HG03378 (cell line): Measurements from ENCODE around the gene ZNF33A.
A peak's percentile ranks its signal among the peaks of the same experiment; 100 is the strongest.
"Not testable (repeated sequence)": the region's sequence is repeated elsewhere in the genome, so short reads cannot be mapped to it uniquely, and the experiment has no call there.

Source experiments
- ATAC-seq: cut with Tn5 transposase; IDR thresholded peaks from one replicate; pipeline ENCODE4 v1.9.1; 2021; ENCODE audit warnings: mild to moderate bottlenecking, moderate library complexity; ENCODE audit not compliant: unreplicated experiment

ZNF33A gene

DNA sequence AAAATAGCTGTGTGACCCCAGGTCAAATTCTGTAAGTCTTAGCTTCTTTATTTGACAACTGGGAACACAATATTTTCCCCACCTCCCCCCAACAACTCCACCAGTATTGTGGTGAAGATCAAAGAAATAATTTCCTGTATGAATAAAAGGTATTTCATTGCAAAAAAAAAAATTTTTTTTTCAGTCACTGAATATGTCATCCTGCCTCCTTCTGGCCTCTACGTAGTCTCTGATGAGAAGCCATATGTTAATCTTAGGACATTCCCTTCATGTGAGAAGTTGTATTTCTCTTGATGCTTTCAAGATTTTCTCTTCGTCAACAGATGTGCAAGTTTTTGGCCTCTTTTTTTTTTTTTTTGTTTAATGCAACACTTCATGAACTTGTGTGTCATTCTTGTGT is 33.0 kb downstream of the ZNF33A start:
- no peak for ATAC-seq

- no peak for ATAC-seq
These were observed 34.7 kb downstream of the ZNF33A start for GRCh38 chr10:38045129-38045528.

- ATAC-seq, result peak; percentile 71
These were observed 37.2 kb downstream of the ZNF33A start for GRCh38 chr10:38047666-38048065.

- no peak for ATAC-seq
These were observed 39.7 kb downstream of the ZNF33A start for GRCh38 chr10:38050212-38050611.

GRCh38 chr10:38054361-38054797 is 43.9 kb downstream of the ZNF33A start:
- ATAC-seq, result no peak

GRCh38 chr10:38055274-38055894 is 44.9 kb downstream of the ZNF33A start:
- ATAC-seq, result not testable (repeated sequence)

DNA sequence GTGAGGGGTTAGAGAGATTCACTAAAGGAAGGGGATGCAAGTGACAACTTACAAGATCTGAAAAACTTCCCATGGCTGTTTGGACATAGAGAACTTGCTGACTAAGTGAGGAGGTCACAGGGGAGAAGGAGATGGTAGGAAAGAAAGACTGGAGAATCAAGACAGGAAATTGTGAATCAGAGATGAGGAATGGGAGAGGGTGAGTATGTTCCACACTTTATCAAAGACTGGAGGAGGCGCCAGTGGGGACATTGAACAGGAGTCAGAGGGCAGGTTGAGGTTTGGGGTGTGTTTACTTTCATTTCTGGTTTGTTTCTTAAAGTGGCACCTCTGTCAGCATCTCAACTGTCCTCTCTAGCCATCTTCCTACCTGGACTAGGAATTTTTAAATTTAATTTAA is 59.2 kb downstream of the ZNF33A start:
- not testable (repeated sequence) for ATAC-seq

GRCh38 chr10:38070501-38070900 is 60.0 kb downstream of the ZNF33A start:
- ATAC-seq, result no peak

DNA sequence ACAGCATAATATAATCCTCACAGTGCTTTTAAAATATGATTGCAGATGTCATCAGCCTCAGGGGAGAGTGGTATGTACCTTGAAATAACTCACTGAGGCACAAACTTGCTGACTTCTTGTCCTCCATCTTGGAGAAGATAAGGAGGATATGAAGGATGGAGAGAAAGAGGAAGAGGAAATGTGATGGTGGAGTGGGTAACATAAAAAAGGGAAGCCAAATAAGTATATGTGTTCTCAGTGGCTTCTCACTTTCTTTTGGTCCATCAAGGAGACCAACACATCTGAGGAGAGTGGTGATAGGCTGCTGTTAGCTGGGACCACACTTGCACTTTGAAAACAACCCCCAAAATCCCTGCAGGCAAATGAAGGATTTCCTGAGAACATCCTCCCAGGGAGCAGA is 62.1 kb downstream of the ZNF33A start:
- ATAC-seq, result no peak

- ATAC-seq, result no peak
These were observed 66.2 kb downstream of the ZNF33A start for GRCh38 chr10:38076687-38077086.

GRCh38 chr10:38093318-38093717 is 82.8 kb downstream of the ZNF33A start:
- ATAC-seq, result not testable (repeated sequence)

DNA sequence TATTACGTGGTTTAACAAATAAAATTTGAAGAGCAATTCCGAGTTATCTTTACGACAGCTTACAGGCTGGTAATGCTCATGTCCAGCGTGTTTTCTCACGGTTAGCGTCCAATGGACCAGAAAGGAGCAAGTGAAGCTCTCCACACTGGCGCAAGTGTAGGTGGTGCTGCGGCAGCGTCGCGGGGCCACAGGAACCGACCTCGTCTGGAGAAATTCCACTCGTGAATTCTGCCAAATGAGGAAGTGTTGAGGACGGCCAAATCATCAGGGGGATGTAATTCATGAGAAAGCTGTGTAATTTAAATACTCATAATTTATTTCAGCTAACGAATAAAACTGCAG is 83.3 kb downstream of the ZNF33A start:
- ATAC-seq, result peak; percentile 27

- peak; percentile 99 for ATAC-seq
These were observed 83.9 kb downstream of the ZNF33A start, which contains the start of gene ZNF37A for GRCh38 chr10:38094158-38094926. Gene ZNF37A, plus strand, starts transcription at chr10:38094337. Its CDS starts 2,281 bp downstream, at chr10:38096618.

- no peak for ATAC-seq
These were observed 84.6 kb downstream of the ZNF33A start for GRCh38 chr10:38094927-38095574.

GRCh38 chr10:38102880-38103279 is 92.4 kb downstream of the ZNF33A start:
- ATAC-seq, result no peak

DNA sequence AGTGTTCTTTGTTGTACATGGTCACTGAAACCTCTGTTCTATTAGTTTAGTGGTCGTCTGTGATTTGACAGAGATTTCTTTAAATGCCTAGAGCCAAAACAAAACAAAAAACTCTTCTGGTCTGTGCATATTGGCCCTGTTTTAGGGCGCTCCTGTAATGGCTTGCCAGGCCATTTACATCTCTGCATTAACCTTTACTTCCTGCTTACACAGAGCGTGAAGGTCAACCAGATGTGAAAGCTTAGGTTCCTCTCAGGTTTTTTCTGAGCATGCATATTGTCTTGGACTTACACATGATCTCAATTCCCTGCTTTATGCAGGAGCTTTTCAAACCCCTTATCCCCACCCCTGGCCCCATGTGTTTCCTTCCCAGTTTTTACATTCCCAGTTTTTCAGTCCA is 93.3 kb downstream of the ZNF33A start:
- no peak for ATAC-seq

DNA sequence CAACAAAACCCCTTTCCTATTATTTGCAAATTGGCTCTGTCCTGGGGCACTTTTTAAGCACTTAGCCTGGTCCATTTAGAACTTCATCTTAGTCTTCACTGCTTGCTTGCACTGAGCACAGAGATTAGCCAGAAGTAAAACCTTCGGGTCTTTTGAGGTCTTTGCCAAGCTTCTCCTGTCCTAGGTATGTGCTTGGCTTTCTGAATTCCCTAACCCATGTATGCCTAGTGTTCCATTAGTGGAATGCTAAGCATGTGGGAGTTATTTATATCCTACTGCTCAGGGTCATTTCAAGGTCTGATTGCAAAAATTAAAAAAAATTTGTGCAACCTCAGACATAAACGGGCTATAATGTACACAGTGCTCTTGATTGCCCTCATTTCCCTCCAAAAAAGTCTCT is 101.7 kb downstream of the ZNF33A start:
- no peak for ATAC-seq
